NT2/D1 (cell line): ENCODE results near the gene TRPV5.

Source experiments
- DNase-seq: peaks from one replicate; pipeline ENCODE4 v3.0.0-alpha.2; 2011; ENCODE audit warnings: low read depth, low spot score
- H3K27me3 ChIP-seq: 2 replicates; pipeline ENCODE4 v1.6.0; 2011; ENCODE audit warnings: mild to moderate bottlenecking; ENCODE audit not compliant: insufficient read length, insufficient read depth
- H3K36me3 ChIP-seq: 2 replicates; pipeline ENCODE4 v1.6.1; 2011; ENCODE audit warnings: mild to moderate bottlenecking, low read length, mixed read lengths; ENCODE audit not compliant: insufficient read depth, insufficient read length
- H3K4me1 ChIP-seq: 2 replicates; pipeline ENCODE4 v1.5.1; 2011; ENCODE audit not compliant: insufficient read depth, insufficient read length
- H3K4me3 ChIP-seq: 2 replicates; pipeline ENCODE4 v1.5.1; 2011; ENCODE audit warnings: low read depth; ENCODE audit not compliant: insufficient read length
- H3K9ac ChIP-seq: 2 replicates; pipeline ENCODE4 v1.6.0; 2011; ENCODE audit warnings: low read depth; ENCODE audit not compliant: insufficient read length
- H3K9me3 ChIP-seq: 2 replicates; pipeline ENCODE4 v1.5.1; 2011; ENCODE audit warnings: mild to moderate bottlenecking, low read length; ENCODE audit not compliant: insufficient read depth
- SUZ12 ChIP-seq: IDR thresholded peaks from 2 replicates; pipeline ENCODE4 v1.6.1; 2011; ENCODE audit not compliant: insufficient read length, insufficient read depth; ENCODE audit errors: extremely low read depth
- YY1 ChIP-seq: IDR thresholded peaks from 2 replicates; pipeline ENCODE4 v1.6.1; 2011; ENCODE audit not compliant: insufficient read length, insufficient read depth
- ZNF274 ChIP-seq: IDR thresholded peaks from 2 replicates; pipeline ENCODE4 v1.6.1; 2011; ENCODE audit warnings: mild to moderate bottlenecking, low read depth, low read length

The TRPV5 gene

DNA sequence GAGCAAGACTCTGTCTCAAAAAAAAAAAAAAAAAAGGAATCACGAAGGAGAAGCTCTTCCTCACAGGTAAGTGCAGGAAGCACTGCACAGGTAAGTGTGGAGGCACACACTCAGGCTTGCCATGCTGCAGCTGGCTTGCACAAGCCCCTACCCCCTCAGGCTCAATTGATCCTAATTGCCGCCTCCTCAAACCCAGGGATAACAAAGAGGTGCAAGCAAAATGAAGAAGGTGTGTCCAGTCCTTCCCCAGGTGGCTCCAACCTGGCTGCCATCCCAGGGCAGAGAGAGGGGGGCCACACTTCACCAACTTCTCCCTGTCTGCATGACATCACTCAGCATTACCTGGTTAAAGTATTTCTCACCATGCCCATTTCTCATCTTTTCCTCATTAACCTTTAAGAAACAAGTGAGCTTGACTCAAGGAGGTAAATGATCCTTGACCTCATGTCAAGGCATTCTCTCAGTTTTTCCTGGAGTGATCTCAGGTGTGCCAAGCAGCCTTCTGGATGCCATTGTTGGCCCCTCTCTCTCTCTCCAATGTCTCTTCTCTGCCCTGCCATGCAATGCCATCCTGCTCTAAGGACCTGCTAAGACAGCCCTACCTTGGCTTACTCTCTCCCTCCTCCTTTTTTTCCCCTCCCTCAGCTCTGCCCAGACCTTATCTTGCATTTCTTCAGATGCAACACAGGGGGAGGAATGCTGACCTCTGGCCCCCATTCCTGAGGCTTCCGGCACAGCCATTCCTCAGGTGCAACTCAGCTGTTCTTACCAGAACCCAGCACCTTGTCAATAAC is 35.0 kb downstream of the TRPV5 start:
- H3K9me3 ChIP-seq: no peaks in the 10 kb centered on the region
- peaks cover 2% of the 10 kb centered on the region for H3K4me1 ChIP-seq
- no peaks in the 10 kb centered on the region for H3K36me3 ChIP-seq
- no peaks in the 10 kb centered on the region for H3K27me3 ChIP-seq
- TF ChIP-seq ZNF274 (no peak), YY1 (no peak), SUZ12 (no peak)
- no peak overlapping the region for H3K4me3 ChIP-seq
- no peak overlapping the region for H3K9ac ChIP-seq
- DNase-seq: no peak

DNA sequence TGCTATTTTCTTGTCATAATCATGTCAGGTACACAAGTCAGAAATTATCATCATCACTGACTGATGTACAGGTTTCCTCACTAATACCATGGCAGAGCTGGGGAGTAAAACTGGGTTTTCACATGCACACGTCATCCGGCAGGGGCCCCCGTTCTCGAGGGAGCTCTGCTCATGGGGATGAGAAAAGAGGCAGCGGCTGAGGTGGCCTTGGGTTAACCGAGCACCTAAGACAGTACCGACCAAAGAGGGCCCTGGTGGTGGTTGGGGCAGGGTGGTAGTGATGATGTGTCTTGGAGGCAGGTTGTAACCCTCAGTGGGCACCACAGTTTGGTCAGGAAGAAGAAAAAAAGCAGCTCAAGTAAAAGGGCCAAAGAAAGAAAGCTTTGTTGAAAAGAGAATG is 35.9 kb downstream of the TRPV5 start:
- Histone ChIP-seq H3K27me3 (no peaks in the 10 kb centered on the region), H3K4me3 (no peak overlapping the region), H3K9me3 (no peaks in the 10 kb centered on the region), H3K36me3 (no peaks in the 10 kb centered on the region), H3K9ac (no peak overlapping the region), H3K4me1 (peaks cover 2% of the 10 kb centered on the region)
- no peak for TF ChIP-seq SUZ12
- no peak for TF ChIP-seq ZNF274
- TF ChIP-seq YY1: no peak
- DNase-seq: no peak

DNA sequence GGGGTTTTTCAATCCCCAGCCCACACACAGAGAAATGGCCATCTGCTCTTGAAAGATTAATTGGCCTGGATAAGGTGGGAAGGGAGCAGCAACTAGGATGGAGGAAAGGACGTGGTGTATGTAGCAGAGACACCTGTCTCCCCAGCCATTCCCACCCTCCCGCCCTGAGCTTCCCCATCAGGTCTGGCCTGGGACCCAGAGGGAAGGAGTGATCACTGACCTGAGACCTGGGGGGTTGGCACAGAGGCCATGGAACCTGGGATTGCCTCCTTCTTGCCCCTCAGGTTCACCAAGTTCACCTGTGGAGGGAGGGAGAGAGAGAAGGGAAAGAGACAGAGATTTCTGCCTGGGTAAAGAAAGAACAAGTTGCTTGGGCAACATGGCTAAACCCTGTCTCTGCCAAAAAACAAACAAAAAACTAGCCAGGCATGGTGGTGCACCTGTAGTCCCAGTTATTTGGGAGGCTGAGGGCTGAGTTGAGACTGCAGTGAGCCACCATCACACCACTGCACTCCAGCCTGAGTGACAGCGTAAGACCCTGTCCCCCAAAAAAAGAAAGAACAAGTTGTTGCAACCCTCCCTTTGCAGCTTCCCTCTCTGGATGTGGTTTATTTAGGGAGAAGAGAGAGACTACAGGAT is 36.7 kb downstream of the TRPV5 start:
- DNase-seq: no peak
- no peaks in the 10 kb centered on the region for H3K27me3 ChIP-seq
- TF ChIP-seq ZNF274 (no peak), SUZ12 (no peak), YY1 (no peak)
- peaks cover 2% of the 10 kb centered on the region for H3K4me1 ChIP-seq
- H3K9me3 ChIP-seq: no peaks in the 10 kb centered on the region
- no peak overlapping the region for H3K9ac ChIP-seq
- H3K36me3 ChIP-seq: no peaks in the 10 kb centered on the region
- no peak overlapping the region for H3K4me3 ChIP-seq

DNA sequence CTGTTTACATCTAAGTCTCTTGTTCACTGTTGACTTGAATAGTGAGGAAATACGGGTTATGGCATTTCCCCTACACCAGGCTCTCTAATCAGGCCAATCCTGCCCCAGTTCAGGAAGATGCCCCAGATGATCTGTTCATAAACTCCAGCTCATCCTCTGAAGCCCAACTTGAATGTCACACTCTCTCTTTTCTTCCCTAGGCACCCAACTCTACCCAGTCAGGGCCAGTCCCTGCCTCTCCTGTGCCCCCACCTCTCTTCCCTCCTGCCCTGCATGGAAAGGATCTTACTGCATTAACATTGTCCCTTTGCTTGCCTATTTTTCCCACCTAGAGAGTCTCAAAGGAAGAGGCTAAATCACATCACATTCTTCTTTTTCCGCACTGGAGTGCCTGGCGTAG is 37.4 kb downstream of the TRPV5 start:
- H3K27me3 ChIP-seq: no peaks in the 10 kb centered on the region

DNA sequence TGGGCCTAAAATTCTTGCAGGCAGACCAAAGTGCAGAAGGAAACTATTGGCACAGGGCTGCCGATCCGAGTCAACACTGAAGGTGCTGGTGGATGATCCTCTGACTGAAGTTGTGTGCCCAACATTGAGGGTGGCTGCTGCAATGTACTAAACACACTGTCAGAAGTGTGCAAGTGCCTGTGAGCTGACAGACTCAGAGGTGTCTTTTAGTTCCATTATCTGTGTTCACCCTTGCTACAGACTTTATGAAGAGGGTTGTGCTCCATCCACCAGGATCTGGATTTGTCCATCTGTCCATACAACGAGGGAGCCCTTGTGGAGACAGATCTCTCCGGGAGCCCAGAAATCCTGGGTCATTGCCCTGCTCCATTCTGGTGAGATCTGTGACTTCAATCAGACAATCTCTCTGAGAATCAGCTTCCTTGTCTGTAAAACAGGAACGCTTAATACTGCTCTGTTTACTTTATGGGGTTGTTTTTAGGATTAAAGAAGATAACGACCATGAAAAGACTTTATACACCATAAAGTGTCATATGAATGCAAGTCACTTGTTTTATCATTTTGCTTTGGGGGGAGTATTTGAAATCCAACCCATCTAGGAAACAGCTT is 38.5 kb downstream of the TRPV5 start:
- no peaks in the 10 kb centered on the region for H3K27me3 ChIP-seq
- H3K36me3 ChIP-seq: no peaks in the 10 kb centered on the region
- H3K9me3 ChIP-seq: no peaks in the 10 kb centered on the region
- TF ChIP-seq SUZ12 (no peak), YY1 (no peak), ZNF274 (no peak)
- H3K4me1 ChIP-seq: peaks cover 2% of the 10 kb centered on the region
- no peak for DNase-seq
- no peak overlapping the region for H3K9ac ChIP-seq
- no peak overlapping the region for H3K4me3 ChIP-seq

More for the DNA sequence above, 37.4 kb downstream of the TRPV5 start:
- no peaks in the 10 kb centered on the region for H3K36me3 ChIP-seq
- peaks cover 2% of the 10 kb centered on the region for H3K4me1 ChIP-seq
- no peaks in the 10 kb centered on the region for H3K9me3 ChIP-seq
- H3K4me3 ChIP-seq: no peak overlapping the region
- no peak for TF ChIP-seq ZNF274
- TF ChIP-seq SUZ12: no peak
- TF ChIP-seq YY1: no peak
- H3K9ac ChIP-seq: no peak overlapping the region
- no peak for DNase-seq

DNA sequence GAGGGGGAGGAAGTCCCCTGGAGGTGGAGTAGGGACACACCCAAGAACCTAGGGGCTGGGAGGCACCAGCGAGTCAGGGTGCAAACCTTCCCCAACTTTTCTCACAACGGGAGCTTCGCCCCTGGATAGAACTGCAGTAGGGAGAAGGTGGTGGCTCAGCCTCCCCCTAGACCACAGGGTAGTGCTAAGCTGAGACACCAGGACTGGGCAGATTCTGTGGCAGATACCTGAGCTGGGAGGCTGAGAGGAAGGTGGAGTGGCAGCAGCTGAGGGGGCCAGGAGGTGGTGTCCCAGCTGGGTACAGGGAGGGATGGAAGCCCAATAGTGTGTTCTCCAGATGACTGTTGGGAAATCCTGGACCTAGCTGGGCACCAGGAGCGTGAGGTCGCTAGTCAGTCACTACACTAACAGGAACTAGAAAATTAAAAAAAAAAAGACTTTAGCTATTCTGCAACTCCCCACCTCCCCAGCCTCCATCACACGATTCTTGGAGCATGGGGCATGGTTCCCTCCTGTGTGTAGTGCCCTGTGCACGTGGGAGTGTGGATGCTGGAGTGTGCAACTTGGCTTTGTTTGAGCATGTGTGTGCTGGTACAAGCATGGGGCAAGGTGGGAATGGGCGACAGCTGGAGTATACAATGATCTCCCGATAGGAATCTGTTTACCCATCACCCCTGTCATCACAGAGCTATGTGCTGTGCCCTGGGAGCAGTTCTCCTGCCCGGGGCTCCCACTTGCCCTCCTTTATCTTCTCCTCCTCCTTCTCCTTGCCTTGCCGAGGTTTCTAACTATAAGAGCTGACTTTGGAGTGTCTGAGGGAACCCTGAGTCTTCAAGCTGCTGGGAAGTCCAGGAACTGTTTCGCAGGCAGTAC is 39.2 kb downstream of the TRPV5 start:
- H3K4me1 ChIP-seq: peaks cover 2% of the 10 kb centered on the region
- H3K4me3 ChIP-seq: no peak overlapping the region
- TF ChIP-seq SUZ12 (no peak), YY1 (no peak), ZNF274 (no peak)
- no peak for DNase-seq
- H3K27me3 ChIP-seq: no peaks in the 10 kb centered on the region
- H3K36me3 ChIP-seq: no peaks in the 10 kb centered on the region
- H3K9me3 ChIP-seq: no peaks in the 10 kb centered on the region
- no peak overlapping the region for H3K9ac ChIP-seq

DNA sequence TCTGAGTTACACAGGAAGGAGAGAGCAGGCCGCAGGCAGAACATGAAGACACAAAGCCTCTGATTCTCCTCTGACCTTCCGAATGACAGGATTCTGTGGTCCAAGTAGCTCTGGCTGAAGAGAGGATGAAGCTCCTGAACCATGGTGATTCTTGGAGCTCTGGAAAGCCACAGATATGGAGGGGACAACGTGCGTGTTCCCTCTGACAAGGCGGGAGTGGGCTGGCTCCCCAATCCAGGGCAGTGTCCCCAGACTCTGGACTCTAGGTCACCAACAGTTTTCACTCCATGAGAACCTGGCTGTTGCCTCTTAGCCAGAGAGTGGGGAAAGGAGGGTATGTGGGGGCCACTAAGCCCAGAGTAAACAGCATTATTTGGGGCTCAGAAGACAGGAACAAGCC is 40.6 kb downstream of the TRPV5 start:
- TF ChIP-seq ZNF274 (no peak), YY1 (no peak), SUZ12 (no peak)
- no peaks in the 10 kb centered on the region for H3K36me3 ChIP-seq
- H3K4me1 ChIP-seq: no peaks in the 10 kb centered on the region
- no peaks in the 10 kb centered on the region for H3K9me3 ChIP-seq
- H3K27me3 ChIP-seq: no peaks in the 10 kb centered on the region
- H3K4me3 ChIP-seq: no peak overlapping the region
- no peak overlapping the region for H3K9ac ChIP-seq
- DNase-seq: no peak
